ENCODE results near the gene TXNDC16.
"Not testable (repeated sequence)": the region's sequence is repeated elsewhere in the genome, so short reads cannot be mapped to it uniquely, and the experiment has no call there.

TXNDC16 gene

GRCh38 chr14:52522581-52523345 lies 29.5 kb downstream of the TXNDC16 start:
- TF ChIP-seq JUND (IDR thresholded peaks at IDR 0.05; ENCODE audit: low read depth), result no peak
- no peak for DNase-seq (ENCODE audit: low read depth in 1 of 2, low spot score in 1 of 2)
- in situ Hi-C loops (cut with HindIII; ENCODE audit: low pct_unique_long_range_greater_than_20kb, low sequenced_read_pairs), result no loop called here

DNA sequence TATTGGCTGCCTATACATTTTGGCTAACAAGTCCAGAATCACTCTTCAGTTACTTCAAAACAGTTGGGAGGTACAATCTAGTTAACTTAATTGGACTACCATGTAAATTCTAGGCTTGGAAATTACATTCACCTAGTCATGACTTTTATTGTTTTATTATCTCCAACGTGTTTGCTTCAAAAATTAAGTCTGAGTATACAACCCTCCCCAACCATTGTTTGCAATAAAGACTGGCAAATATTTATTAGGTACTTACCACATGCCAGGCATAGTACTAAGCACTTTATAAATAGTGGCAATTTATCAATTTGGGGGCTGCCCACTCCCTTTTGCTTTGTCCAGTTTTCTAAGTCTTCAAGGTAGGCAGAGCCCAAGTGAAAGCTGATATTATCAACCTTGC lies 30.3 kb downstream of the TXNDC16 start:
- in situ Hi-C loops (cut with HindIII; ENCODE audit: low pct_unique_long_range_greater_than_20kb, low sequenced_read_pairs), result no loop called here
- peak in 1 of 2 experiments; percentile 34 for DNase-seq (ENCODE audit: low read depth in 1 of 2, low spot score in 1 of 2)
- TF ChIP-seq JUND (IDR thresholded peaks at IDR 0.05; ENCODE audit: low read depth), result no peak

DNA sequence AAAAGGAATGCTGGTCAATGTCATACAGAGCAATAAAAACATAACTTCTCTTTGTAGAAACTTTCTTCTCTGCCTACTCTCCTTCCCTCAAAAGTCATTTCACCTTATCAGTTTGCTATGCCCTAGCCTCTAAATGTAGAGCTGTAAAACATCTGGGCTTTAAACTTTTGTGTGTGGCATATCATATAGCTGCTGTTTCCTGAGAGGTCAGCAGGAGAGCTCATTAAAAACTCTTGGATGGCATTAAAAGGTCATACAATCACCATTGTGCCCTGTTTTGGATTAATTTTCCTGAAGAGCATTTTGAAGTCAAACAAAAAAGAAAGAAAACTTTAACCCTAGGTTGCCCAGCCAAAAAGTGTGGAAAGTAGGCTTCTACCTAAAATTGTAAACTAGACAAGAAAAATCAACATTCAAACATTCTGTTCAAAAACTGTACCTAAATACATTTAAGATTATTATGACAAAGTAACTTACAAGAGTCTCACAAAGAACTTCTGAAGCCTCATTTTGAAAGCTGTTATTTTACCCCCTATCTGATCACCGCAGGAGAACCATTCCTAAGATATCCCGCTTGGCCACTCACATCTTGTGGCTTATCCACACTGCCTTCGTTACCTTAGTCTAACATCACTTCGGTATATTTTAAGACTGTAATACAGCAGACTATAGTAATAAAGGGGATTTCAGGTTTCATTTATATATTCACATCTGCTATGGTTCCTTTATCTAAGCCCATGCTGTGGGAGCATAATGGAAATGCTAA lies 38.1 kb downstream of the TXNDC16 start:
- no peak for TF ChIP-seq JUND (IDR thresholded peaks at IDR 0.05; ENCODE audit: low read depth)
- in situ Hi-C loops (cut with HindIII; ENCODE audit: low pct_unique_long_range_greater_than_20kb, low sequenced_read_pairs), result no loop called here

GRCh38 chr14:52513249-52513648 lies 39.1 kb downstream of the TXNDC16 start:
- TF ChIP-seq JUND (IDR thresholded peaks at IDR 0.05; ENCODE audit: low read depth), result no peak
- DNase-seq (ENCODE audit: low read depth in 1 of 2, low spot score in 1 of 2), result no peak
- in situ Hi-C loops (cut with HindIII; ENCODE audit: low pct_unique_long_range_greater_than_20kb, low sequenced_read_pairs), result no loop called here

More for the DNA sequence above, 38.1 kb downstream of the TXNDC16 start:
- no peak for DNase-seq (ENCODE audit: low read depth in 1 of 2, low spot score in 1 of 2)

GRCh38 chr14:52494444-52494843 lies 57.9 kb downstream of the TXNDC16 start:
- TF ChIP-seq JUND (IDR thresholded peaks at IDR 0.05; ENCODE audit: low read depth), result no peak
- no peak for DNase-seq (ENCODE audit: low read depth in 1 of 2, low spot score in 1 of 2)
- in situ Hi-C loops (cut with HindIII; ENCODE audit: low pct_unique_long_range_greater_than_20kb, low sequenced_read_pairs), result no loop called here

GRCh38 chr14:52485350-52485960 lies 66.8 kb downstream of the TXNDC16 start:
- DNase-seq (ENCODE audit: low read depth in 1 of 2, low spot score in 1 of 2), result no peak
- in situ Hi-C loops (cut with HindIII; ENCODE audit: low pct_unique_long_range_greater_than_20kb, low sequenced_read_pairs), result no loop called here
- no peak for TF ChIP-seq JUND (IDR thresholded peaks at IDR 0.05; ENCODE audit: low read depth)

DNA sequence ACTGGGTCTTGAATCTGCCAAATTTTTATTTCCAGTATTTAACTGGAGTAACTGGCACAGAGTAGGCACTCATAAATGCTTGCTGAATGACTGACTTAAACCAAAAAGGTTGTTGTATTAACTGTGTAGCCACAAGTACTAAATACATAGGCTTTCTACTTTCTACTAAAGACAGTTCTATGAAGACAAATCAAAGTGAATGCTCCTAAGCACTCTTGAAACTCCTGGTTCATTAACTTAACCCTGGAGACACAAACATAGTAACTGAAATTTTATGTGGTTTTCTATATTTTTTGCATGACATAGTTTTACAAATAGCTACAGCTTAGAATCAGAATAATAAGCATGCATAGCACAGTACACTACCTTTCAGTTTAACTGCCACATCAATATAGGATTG lies 70.4 kb downstream of the TXNDC16 start:
- in situ Hi-C loops (cut with HindIII; ENCODE audit: low pct_unique_long_range_greater_than_20kb, low sequenced_read_pairs), result no loop called here
- no peak for TF ChIP-seq JUND (IDR thresholded peaks at IDR 0.05; ENCODE audit: low read depth)
- DNase-seq (ENCODE audit: low read depth in 1 of 2, low spot score in 1 of 2), result no peak

- in situ Hi-C loops (cut with HindIII; ENCODE audit: low pct_unique_long_range_greater_than_20kb, low sequenced_read_pairs), result no loop called here
- TF ChIP-seq JUND (IDR thresholded peaks at IDR 0.05; ENCODE audit: low read depth), result no peak
- DNase-seq (ENCODE audit: low read depth in 1 of 2, low spot score in 1 of 2), result peak in 1 of 2 experiments; percentile 59
Measured at GRCh38 chr14:52473557-52473956, 78.7 kb downstream of the TXNDC16 start.

- TF ChIP-seq JUND (IDR thresholded peaks at IDR 0.05; ENCODE audit: low read depth), result no peak
- in situ Hi-C loops (cut with HindIII; ENCODE audit: low pct_unique_long_range_greater_than_20kb, low sequenced_read_pairs), result no loop called here
- no peak for DNase-seq (ENCODE audit: low read depth in 1 of 2, low spot score in 1 of 2)
Measured at GRCh38 chr14:52472728-52473127, 79.6 kb downstream of the TXNDC16 start.

DNA sequence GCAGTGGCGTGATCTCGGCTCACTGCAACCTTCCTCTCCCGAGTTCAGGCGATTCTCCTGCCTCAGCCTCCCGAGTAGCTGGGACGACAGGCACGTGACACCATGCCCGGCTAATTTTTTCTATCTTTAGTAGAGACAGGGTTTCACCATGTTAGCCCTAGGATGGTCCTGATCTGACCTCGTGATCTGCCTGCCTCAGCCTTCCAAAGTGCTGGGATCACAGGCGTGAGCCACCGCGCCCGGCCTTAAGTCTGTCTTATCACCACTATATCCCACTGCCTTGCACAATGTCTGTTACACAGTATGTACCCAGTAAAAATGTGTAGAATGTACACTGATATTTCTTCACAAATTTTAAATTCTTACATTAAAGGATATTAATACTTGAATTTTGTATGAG lies 80.1 kb downstream of the TXNDC16 start:
- DNase-seq (ENCODE audit: low read depth in 1 of 2, low spot score in 1 of 2); in situ Hi-C loops (cut with HindIII; ENCODE audit: low pct_unique_long_range_greater_than_20kb, low sequenced_read_pairs): not testable (repeated sequence)

- TF ChIP-seq JUND (IDR thresholded peaks at IDR 0.05; ENCODE audit: low read depth), result no peak
- in situ Hi-C loops (cut with HindIII; ENCODE audit: low pct_unique_long_range_greater_than_20kb, low sequenced_read_pairs), result no loop called here
- DNase-seq (ENCODE audit: low read depth in 1 of 2, low spot score in 1 of 2), result no peak
Measured at GRCh38 chr14:52467515-52468266, 84.6 kb downstream of the TXNDC16 start.

DNA sequence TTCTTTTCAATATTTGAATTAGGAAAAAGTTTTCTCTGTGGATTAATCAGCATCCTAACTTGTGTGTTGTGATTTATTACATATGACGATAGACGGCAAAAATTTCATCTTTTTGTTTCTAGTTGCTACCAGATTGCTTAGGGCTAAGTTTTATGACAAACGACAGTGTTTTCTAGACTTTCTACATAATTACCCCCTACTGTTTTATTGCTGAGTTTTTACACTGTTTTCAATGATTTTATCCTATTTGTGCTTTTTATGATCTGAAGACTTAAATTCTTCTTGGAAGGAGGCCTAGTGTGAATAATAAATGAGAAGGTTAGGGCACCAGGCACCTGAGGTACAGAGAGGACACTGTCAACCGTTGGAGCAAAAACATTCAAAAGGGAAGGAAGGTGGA lies 88.1 kb downstream of the TXNDC16 start:
- in situ Hi-C loops (cut with HindIII; ENCODE audit: low pct_unique_long_range_greater_than_20kb, low sequenced_read_pairs), result no loop called here

More for the DNA sequence above, 88.1 kb downstream of the TXNDC16 start:
- no peak for TF ChIP-seq JUND (IDR thresholded peaks at IDR 0.05; ENCODE audit: low read depth)
- no peak for DNase-seq (ENCODE audit: low read depth in 1 of 2, low spot score in 1 of 2)

All from T47D (cell line).